Measurements from ENCODE around the gene G6PC3. TPM values are rescaled to one million over a fixed set of nuclear protein-coding genes. Genes with fewer than 3 reads are reported as not detected.
A peak's percentile ranks its signal among the peaks of the same experiment; 100 is the strongest.

Gene G6PC3
- total RNA-seq, 2 experiments from 2014 or later = 30.8 to 31.1 TPM

- H3K27ac Mint-ChIP-seq = no peak overlapping the region
- H3K27me3 Mint-ChIP-seq = no peaks in the 10 kb centered on the region
- H3K4me1 Mint-ChIP-seq = peaks cover 4% of the 10 kb centered on the region
- no peak for DNase-seq
- H3K4me3 Mint-ChIP-seq = no peak overlapping the region
- H3K9me3 Mint-ChIP-seq = no peaks in the 10 kb centered on the region
- H3K36me3 Mint-ChIP-seq = no peaks in the 10 kb centered on the region
Measured at GRCh38 chr17:44105941-44106340, 35.4 kb downstream of the G6PC3 start.

GRCh38 chr17:44106801-44107200, 36.3 kb downstream of the G6PC3 start:
- Mint-ChIP-seq H3K9me3 (no peaks in the 10 kb centered on the region), H3K27ac (no peak overlapping the region), H3K4me1 (peaks cover 8% of the 10 kb centered on the region), H3K4me3 (no peak overlapping the region), H3K36me3 (no peaks in the 10 kb centered on the region), H3K27me3 (no peaks in the 10 kb centered on the region)
- no peak for DNase-seq

DNA sequence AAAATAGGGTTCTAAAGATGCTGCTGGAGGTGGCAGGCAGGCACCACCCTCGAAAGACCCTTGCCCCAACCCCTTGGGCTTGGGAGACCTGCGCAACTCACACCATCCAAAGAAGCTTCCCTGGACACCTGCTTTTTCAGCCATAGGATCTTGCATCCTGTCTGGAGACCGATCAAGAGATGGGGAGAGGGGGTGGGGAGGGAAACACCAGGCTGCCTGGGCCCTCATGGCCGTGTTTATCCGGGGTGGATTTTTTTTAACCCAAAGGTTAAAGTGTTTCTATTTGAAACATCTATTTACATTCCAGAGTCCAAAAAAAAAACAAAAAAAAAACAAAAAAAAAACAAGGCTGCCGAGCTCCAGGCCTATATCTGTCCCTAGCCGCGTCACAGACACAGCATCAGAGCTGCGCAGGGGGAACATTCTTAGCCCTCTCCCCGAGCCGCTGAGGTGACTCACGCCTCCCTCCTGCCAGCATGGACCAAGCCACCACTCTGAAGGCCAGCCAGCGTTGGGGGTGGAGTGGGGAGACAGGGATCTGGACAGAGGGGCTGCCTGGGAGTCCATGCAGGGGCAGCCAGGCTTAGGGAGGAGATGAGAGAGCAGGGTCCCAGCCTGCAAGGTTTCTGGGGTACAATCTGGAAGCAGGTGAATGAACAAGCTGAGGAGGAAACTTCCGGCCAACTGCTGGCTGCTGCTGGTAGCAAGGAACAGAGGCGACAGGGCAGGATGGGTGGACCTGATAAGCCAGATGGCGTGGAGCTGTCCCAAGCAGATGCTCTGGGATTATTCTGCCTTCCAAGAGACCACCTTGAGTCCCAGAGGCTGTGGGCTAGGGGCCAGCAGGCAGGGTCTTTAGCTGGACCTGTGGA, 38.1 kb downstream of the G6PC3 start:
- no peak overlapping the region for H3K4me3 Mint-ChIP-seq
- no peaks in the 10 kb centered on the region for H3K36me3 Mint-ChIP-seq
- DNase-seq = no peak
- H3K27me3 Mint-ChIP-seq = no peaks in the 10 kb centered on the region
- peaks cover 17% of the 10 kb centered on the region for H3K4me1 Mint-ChIP-seq
- no peaks in the 10 kb centered on the region for H3K9me3 Mint-ChIP-seq
- H3K27ac Mint-ChIP-seq = no peak overlapping the region

GRCh38 chr17:44109312-44109630, 38.7 kb downstream of the G6PC3 start:
- no peaks in the 10 kb centered on the region for H3K27me3 Mint-ChIP-seq
- H3K9me3 Mint-ChIP-seq = no peaks in the 10 kb centered on the region
- DNase-seq = no peak
- no peak overlapping the region for H3K4me3 Mint-ChIP-seq
- no peaks in the 10 kb centered on the region for H3K36me3 Mint-ChIP-seq
- no peak overlapping the region for H3K27ac Mint-ChIP-seq
- peaks cover 17% of the 10 kb centered on the region for H3K4me1 Mint-ChIP-seq

GRCh38 chr17:44110011-44110686, 39.6 kb downstream of the G6PC3 start:
- Mint-ChIP-seq H3K4me1 (peaks cover 17% of the 10 kb centered on the region), H3K36me3 (no peaks in the 10 kb centered on the region), H3K4me3 (peak overlapping the region; percentile 29), H3K9me3 (no peaks in the 10 kb centered on the region), H3K27me3 (no peaks in the 10 kb centered on the region), H3K27ac (no peak overlapping the region)
- DNase-seq = no peak

- Mint-ChIP-seq H3K27me3 (no peaks in the 10 kb centered on the region), H3K27ac (no peak overlapping the region), H3K36me3 (no peaks in the 10 kb centered on the region), H3K4me1 (peaks cover 17% of the 10 kb centered on the region), H3K4me3 (peak overlapping the region; percentile 55), H3K9me3 (no peaks in the 10 kb centered on the region)
- DNase-seq = peak; percentile 73
Measured at GRCh38 chr17:44110823-44111633, 40.5 kb downstream of the G6PC3 start.

GRCh38 chr17:44111777-44112176, 41.2 kb downstream of the G6PC3 start:
- no peaks in the 10 kb centered on the region for H3K36me3 Mint-ChIP-seq
- H3K4me1 Mint-ChIP-seq = peaks cover 17% of the 10 kb centered on the region
- no peaks in the 10 kb centered on the region for H3K27me3 Mint-ChIP-seq
- peak overlapping the region; percentile 55 for H3K4me3 Mint-ChIP-seq
- peak overlapping the region; percentile 11 for H3K27ac Mint-ChIP-seq
- no peaks in the 10 kb centered on the region for H3K9me3 Mint-ChIP-seq
- no peak for DNase-seq

DNA sequence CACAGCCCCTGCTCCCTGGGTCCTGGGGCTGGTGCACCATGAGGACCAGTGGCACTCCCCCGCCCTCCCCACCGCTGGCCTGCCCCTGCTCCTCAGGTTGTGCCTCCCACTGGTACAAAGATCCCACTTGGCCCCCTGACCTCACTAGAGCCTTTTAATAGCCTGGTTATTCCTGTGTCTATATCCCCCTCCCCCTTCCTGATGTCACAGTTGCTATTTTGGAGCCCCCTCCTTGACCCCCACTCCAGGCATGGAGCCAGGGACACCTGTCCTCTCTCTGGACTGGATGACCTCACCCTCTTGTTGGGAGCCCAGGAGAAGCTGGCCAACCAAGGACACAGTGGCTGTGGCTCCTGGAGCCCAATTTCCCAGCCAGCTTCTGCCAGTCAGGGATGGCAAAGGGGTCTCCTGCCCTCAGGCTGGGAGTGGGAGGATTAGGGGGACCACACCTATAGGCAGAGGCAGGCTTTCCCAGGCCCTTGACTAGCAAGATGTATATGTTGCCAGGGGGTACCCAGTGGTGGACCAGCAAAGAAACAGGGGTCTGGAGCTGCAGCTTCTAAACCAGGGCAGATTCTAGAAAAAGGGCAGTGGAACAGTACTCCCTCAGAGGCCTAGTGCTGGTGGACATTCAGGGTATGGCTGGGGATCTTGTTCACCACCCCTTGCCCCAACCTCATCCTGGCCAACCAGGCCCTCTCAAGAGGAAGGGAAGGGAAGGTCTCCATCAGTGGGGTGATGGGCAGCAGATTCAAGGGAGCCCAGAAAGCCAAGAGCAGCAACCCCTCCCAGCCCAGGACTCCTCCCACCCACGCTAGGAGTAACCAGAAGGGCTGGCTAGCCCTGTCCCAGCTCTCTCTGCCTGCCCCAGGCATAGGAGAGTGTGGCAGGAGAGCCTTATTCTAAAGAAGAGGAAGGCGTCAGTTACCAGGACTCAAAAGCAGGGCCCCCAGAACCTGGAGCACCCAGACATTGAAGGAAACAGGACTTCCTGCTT, 42.0 kb downstream of the G6PC3 start:
- no peak overlapping the region for H3K4me3 Mint-ChIP-seq
- no peaks in the 10 kb centered on the region for H3K9me3 Mint-ChIP-seq
- H3K36me3 Mint-ChIP-seq = no peaks in the 10 kb centered on the region
- H3K4me1 Mint-ChIP-seq = peaks cover 17% of the 10 kb centered on the region
- no peak for DNase-seq
- H3K27ac Mint-ChIP-seq = no peak overlapping the region
- H3K27me3 Mint-ChIP-seq = no peaks in the 10 kb centered on the region

- Mint-ChIP-seq H3K4me3 (no peak overlapping the region), H3K27ac (no peak overlapping the region), H3K36me3 (no peaks in the 10 kb centered on the region), H3K4me1 (peaks cover 17% of the 10 kb centered on the region), H3K9me3 (no peaks in the 10 kb centered on the region), H3K27me3 (no peaks in the 10 kb centered on the region)
- DNase-seq = no peak
Measured at GRCh38 chr17:44113382-44113781, 42.8 kb downstream of the G6PC3 start.

DNA sequence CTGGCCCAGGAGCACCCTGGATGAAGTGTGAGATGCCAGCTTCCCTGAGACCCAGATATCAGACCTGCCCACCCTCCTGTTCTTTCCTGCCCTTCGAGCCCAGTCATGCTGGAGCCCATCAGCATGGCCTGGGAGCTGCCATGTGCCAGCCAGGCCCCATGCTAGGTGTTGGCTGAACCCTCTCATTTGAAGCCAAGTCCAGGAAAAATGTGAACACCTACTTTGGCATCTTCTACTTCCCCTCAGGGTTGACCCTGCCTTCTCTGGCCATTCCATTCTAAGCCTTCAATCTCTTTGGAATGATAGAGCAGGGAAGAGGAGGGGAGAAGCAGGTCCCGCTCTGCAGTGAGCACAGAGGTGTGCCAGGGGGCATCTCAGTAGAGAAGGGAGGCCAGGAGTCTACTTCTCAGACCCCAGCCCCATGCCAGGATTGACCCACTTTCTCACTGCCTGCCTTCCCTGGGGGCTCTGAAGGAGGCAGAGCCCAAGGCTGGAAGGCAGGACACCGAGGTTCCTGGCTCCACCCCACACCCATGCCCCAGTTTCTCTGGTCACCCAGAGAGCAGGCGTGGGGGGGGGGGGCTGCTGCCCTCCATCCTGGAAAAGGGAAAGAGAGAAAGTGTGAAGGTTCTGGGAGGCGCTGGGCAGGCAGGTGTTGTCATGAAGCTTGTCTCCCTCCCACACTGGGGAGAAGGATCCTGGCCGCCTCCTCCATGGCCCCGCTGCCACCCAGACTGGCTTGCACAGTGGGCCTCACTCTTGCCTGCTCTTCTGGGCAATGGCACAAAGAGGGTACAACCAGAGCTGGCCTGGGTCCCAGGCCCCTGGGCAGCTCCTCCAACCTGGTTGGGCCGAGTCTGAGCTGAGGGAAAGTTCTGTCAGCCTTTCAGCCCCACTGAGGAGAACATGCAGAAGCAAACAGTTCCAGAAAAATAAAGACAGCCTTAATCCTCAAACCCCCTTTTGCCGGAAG, 43.6 kb downstream of the G6PC3 start:
- Mint-ChIP-seq H3K27me3 (no peaks in the 10 kb centered on the region), H3K27ac (no peak overlapping the region), H3K9me3 (no peaks in the 10 kb centered on the region), H3K36me3 (no peaks in the 10 kb centered on the region), H3K4me1 (peaks cover 19% of the 10 kb centered on the region), H3K4me3 (no peak overlapping the region)
- DNase-seq = no peak

DNA sequence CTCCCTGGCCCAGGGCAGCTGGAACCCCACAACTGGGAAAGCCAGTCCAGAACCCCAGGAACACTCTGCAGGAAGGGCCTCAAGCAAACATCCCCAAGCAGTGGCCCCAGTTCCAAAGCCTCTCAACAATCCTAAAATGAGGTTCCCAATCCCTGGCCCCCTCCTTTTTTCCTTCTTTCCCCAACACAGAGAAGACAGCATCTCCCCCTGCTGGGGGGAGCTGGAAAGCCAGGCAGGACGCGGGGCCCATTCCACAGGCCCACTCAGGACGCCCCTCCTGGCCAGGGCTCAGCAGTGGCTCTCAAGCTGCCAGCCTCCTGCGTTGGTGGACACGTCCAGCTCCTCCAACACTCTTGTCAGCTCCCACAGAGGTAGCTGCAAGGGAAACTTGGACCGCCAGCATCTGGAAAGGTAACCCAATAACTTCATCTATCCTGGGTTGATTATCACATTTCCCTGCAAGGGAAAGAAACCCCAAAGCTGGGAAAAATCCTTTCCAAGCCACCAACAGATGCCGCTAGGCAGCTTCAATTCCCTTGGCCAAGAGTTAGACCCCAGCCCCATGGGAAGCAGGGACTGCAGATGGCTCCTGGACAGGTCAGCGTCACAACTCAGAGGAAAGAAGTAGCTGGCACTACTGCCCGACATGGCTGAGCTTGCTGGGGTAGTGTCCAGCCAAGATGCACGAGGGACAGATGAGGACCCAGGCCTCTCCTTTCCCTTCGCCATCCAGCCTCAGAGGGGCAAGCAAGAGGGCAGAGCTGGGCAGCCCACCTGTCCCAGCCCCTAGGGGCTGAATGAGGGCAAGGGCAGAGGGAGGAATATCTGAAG, 45.3 kb downstream of the G6PC3 start:
- peak; percentile 27 for DNase-seq
- Mint-ChIP-seq H3K4me3 (no peak overlapping the region), H3K27me3 (no peaks in the 10 kb centered on the region), H3K9me3 (no peaks in the 10 kb centered on the region), H3K36me3 (no peaks in the 10 kb centered on the region), H3K4me1 (peaks cover 25% of the 10 kb centered on the region), H3K27ac (no peak overlapping the region)

DNA sequence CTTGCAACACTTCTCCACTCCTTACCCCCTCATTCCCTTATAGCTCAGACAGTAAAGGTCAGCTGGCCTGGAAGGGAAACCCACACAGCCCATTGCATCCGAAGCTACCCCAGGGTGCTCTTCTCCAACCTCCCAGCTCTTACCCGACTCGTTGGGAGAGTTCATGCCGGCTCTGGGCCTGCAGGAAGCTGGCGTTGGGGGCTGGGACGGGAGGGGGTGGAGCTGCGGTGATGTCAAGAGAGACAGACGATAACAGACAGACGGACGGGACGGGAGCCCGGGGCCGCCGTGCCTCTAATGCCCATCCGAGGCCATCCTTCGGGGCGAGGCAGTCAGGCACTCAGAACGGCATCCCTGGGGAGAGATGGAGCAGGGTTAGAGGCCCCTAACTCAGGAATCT, 46.8 kb downstream of the G6PC3 start:
- H3K9me3 Mint-ChIP-seq = no peaks in the 10 kb centered on the region
- no peaks in the 10 kb centered on the region for H3K36me3 Mint-ChIP-seq
- no peak overlapping the region for H3K4me3 Mint-ChIP-seq
- H3K27ac Mint-ChIP-seq = no peak overlapping the region
- peaks cover 25% of the 10 kb centered on the region for H3K4me1 Mint-ChIP-seq
- H3K27me3 Mint-ChIP-seq = no peaks in the 10 kb centered on the region
- no peak for DNase-seq

All from activated naive CD8-positive, alpha-beta T cell treated with anti-CD3 and anti-CD28 coated beads for 36 hours (primary cell).